ENCODE data around the gene ARF5. TPM values are rescaled to one million over a fixed set of nuclear protein-coding genes. Genes with fewer than 3 reads are reported as not detected.

ARF5 gene
- total and polyA plus RNA-seq, 2 of the 8 experiments (the other 6 are each of a cell fraction or from before 2014, with no cell fraction given): 154 to 579 TPM

- no peak for TF ChIP-seq CHD7 (IDR thresholded peaks at IDR 0.05; ENCODE audit: insufficient replicate concordance, low read length)
- no peak for TF ChIP-seq SP4 (IDR thresholded peaks at IDR 0.05; ENCODE audit: low read length)
- no peak for TF ChIP-seq ATF2 (IDR thresholded peaks at IDR 0.05; ENCODE audit: low read length)
- TF ChIP-seq USF2 (IDR thresholded peaks at IDR 0.05; ENCODE audit: low read length): no peak
- no peak for TF ChIP-seq CHD2 (IDR thresholded peaks at IDR 0.05; ENCODE audit: low read length)
- TF ChIP-seq BCL11A (IDR thresholded peaks at IDR 0.05; ENCODE audit: low read depth in 2 of 2, low read length in 2 of 2): no peak
- TF ChIP-seq NANOG (IDR thresholded peaks at IDR 0.05; ENCODE audit: insufficient read depth, low read depth, low read length, poor library complexity, severe bottlenecking): no peak
- no peak for TF ChIP-seq SIN3A (conservative IDR thresholded peaks at IDR 0.05 in 1 of 2, IDR thresholded peaks at IDR 0.05 in 1 of 2; ENCODE audit: low read depth in 1 of 2, low read length in 2 of 2)
- TF ChIP-seq CHD1 (IDR thresholded peaks at IDR 0.05; ENCODE audit: low read depth, low read length): no peak
These were observed 20.2 kb downstream of the ARF5 start (continued) for GRCh38 chr7:127608446-127608845.
